HG02970 (cell line): ENCODE measurements around the gene ISX.
"Not testable (repeated sequence)": the region's sequence is repeated elsewhere in the genome, so short reads cannot be mapped to it uniquely, and the experiment has no call there.

Experiments used
- ATAC-seq: cut with Tn5 transposase; IDR thresholded peaks from one replicate; pipeline ENCODE4 v1.9.1; 2021; ENCODE audit warnings: mild to moderate bottlenecking, moderate library complexity, moderate number of reproducible peaks; ENCODE audit not compliant: unreplicated experiment, low FRiP score

Gene ISX

DNA sequence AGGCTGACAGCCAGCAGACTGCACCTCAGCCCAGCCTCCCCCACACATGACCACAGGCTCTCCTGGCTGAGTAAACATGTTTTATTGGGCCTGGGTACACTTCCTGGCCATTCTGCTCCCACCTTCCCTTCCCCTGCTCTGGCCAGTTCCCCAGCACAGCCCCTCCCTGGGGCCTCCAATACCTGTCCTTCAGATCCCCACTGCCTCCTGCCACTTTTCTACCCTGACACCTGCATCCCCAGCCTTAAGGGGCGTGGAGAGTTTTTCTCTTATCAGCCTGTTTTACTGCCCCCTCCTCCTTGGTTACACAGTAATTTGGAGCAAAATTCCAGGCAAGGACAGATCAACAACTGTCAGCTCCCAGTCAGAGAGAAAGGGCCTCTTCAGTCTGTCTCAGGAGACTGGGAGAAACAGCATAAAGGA lies at the start of gene ISX:
TSS of gene ISX (plus strand) at position 363 of the 423 bp plus-strand sequence. CDS start 930 bp downstream, outside the sequence.
- ATAC-seq, result no peak

- no peak for ATAC-seq
Observed at GRCh38 chr22:35016909-35017308, 49.0 kb upstream of the ISX start.

GRCh38 chr22:35018995-35019394 lies 47.0 kb upstream of the ISX start:
- ATAC-seq, result no peak

- no peak for ATAC-seq
Observed at GRCh38 chr22:35020517-35020916, 45.4 kb upstream of the ISX start.

GRCh38 chr22:35021161-35021560 lies 44.8 kb upstream of the ISX start:
- ATAC-seq, result no peak

GRCh38 chr22:35022291-35022690 lies 43.7 kb upstream of the ISX start:
- no peak for ATAC-seq

DNA sequence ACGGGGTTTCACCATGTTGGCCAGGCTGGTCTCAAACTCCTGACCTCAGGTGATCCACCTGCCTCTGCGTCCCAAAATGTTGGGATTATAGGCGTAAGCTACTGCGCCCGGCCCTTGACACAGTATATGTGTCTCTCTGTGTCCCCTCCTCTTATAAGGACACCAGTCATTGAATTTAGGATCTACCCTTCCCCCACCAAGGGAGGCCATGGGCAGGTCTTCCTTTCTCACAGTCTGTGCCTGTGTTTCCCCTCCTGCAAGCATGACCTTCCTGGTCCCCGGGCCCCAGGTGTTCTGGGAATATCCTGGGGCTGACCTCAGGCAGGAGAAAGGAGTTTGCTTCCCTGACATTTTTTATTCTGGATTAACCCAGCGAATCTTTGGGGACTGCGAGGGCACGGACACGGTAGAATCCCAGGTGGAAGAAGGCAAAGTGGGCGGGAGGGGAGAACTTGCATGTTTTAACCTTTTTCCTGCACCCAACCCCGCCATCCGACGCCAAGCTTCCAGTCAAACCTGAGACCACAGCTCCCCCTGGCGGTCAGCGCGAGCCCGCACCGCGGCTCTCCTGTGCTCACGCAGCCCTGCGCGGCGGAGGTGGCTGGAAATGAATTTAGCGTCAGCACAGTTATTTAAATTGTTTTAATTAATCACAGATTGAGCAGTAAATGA lies 42.1 kb upstream of the ISX start:
- no peak for ATAC-seq

DNA sequence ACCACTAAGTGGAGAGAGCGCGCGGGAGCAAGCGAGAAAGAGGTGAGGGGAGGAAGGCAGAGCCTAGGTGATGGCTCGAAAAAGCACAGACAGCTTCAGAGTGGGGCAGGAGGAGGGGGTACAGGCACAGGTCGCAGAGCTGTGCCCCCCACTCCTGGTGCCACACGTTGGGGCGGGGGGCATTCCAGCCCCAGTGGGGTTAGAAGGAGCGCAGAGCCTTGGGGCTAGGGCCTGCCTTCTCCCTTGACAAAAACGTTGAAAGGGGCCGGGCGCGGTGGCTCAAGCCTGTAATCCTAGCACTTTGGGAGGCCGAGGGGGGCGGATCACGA lies 41.6 kb upstream of the ISX start:
- no peak for ATAC-seq

- ATAC-seq, result not testable (repeated sequence)
Observed at GRCh38 chr22:35030112-35030511, 35.8 kb upstream of the ISX start.

GRCh38 chr22:35032571-35032970 lies 33.4 kb upstream of the ISX start:
- ATAC-seq, result no peak

- ATAC-seq, result no peak
Observed at GRCh38 chr22:35033635-35034296, 32.2 kb upstream of the ISX start.

DNA sequence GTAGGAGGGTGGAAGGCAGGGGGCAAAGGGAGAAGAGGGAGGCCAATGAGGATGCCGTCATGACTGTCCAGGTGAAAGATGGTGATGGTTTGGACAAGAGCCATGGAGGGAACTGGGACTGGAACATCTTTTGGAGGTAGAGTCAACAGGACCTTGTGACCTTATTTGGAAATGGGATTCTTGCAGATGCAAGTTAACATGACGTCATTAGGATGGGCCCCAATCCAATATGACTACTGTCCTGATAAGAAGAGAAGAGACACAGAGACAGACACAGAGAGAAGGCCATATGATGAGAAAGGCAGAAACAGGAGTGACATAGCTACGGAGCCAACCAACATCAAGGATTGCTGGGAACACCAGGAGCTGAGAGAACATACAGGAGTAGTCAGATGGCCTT lies 31.0 kb upstream of the ISX start:
- no peak for ATAC-seq

DNA sequence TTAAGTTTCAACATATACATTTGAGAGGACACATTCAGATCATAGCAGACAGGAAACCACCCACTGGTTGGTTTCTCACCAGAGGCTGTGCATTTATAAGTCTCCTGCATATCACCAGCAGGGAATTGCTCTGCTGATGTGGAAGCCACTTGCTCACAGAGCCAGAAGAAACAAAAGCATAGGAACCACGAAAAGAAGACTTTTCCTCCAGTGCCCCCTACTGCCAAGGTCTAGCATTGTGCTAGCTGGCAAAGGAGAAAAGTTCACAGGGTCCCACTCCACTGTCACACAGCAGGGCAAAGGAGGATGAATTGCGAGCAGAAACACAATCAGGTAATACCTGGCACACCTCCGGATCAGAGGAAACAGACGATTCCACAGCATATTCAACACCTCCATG lies 28.9 kb upstream of the ISX start:
- no peak for ATAC-seq

DNA sequence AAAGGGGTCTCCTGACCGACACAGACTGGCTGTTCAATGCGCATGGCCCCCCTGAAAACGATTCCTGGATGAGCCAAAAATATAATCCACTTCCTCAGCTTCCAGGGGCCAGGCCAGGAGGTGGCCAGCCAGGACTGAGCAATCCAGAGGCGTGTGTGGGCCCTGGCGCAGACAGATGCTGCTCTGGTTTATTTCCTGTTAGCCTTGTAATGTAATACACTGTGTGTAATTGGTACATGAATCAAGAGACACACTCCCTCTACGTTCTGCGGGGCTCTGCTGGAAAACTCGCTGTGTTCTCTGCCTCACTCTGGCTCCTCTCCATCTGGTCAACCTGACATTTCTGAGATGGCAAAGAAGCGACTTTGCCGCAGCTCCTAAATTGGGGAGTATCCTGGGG lies 26.3 kb upstream of the ISX start:
- ATAC-seq, result no peak

- no peak for ATAC-seq
Observed at GRCh38 chr22:35043252-35043933, 22.6 kb upstream of the ISX start.

GRCh38 chr22:35043934-35044319 lies 22.0 kb upstream of the ISX start:
- ATAC-seq, result no peak

- ATAC-seq, result no peak
Observed at GRCh38 chr22:35044607-35045390, 21.2 kb upstream of the ISX start.

GRCh38 chr22:35045451-35045850 lies 20.5 kb upstream of the ISX start:
- no peak for ATAC-seq

- ATAC-seq, result no peak
Observed at GRCh38 chr22:35046744-35047462, 19.1 kb upstream of the ISX start.

DNA sequence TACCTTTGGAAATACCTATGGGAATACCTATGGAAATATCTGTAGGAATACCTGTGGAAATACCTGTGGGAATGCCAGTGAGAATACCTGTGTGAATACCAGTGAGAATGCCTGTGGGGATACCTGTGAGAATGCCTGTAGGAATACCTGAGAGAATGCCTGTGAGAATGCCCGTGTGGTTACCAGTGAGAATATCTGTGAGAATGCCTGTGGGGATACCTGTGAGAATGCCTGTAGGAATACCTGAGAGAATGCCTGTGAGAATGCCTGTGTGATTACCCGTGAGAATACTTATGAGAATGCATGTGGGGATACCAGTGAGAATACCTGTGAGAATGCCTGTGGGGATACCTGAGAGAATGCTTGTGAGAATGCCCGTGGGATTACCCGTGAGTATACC lies 15.9 kb upstream of the ISX start:
- not testable (repeated sequence) for ATAC-seq
